GM19324 (cell line): ENCODE results near the gene ADPGK.
A peak's percentile ranks its signal among the peaks of the same experiment; 100 is the strongest.
"Not testable (repeated sequence)": the region's sequence is repeated elsewhere in the genome, so short reads cannot be mapped to it uniquely, and the experiment has no call there.

ENCODE experiments used
- ATAC-seq: cut with Tn5 transposase; IDR thresholded peaks from one replicate; pipeline ENCODE4 v1.9.1; 2021; ENCODE audit warnings: mild to moderate bottlenecking, moderate library complexity; ENCODE audit not compliant: unreplicated experiment, low FRiP score

The ADPGK gene

GRCh38 chr15:72783640-72784455, at the start of gene ADPGK:
Gene ADPGK (minus strand): TSS chr15:72783758. CDS start chr15:72783691, 67 bp downstream.
- peak; percentile 94 for ATAC-seq

DNA sequence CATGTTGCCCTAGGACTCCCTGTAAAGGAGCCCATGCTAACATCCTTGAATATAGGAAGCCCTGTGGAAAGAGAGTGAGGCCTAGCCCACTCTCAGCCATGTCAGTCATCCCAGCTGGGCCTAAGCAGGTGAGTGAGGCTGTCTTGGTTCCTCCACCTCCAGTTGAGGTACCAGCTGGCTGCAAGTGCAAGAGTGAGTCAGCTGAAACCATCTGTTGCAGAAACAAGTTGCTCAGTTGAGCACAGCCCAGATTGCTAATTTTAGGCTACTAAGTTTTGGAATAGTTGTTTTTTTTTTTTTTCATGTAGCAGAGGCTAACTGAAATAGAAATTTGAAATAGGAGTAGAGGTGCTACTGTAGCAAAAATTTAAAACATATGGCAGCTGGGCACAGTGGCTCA, 43.7 kb upstream of the ADPGK start:
- no peak for ATAC-seq

- no peak for ATAC-seq
Measured at GRCh38 chr15:72826611-72827010, 43.1 kb upstream of the ADPGK start.

DNA sequence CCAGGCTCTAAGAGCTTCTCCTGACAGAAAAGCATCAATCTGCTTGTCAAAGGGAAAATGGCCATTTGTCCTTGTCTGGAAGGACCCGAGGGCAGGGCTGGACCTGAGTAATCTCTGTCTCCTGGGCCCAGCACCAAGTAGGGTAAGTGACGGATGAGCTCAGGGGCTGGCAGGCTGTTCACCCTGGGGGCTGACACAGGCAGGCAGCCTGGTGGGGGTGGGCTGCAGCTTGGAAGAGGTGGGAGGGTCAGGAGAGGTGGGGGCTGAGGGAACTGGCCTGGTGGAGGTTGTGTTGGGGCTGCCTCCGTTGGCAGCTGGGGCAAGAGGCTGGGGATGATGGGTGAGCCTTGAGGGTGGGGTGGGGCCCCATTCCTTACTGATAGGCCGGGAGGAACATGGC, 42.3 kb upstream of the ADPGK start:
- no peak for ATAC-seq

GRCh38 chr15:72824781-72825180, 41.2 kb upstream of the ADPGK start:
- ATAC-seq: no peak

DNA sequence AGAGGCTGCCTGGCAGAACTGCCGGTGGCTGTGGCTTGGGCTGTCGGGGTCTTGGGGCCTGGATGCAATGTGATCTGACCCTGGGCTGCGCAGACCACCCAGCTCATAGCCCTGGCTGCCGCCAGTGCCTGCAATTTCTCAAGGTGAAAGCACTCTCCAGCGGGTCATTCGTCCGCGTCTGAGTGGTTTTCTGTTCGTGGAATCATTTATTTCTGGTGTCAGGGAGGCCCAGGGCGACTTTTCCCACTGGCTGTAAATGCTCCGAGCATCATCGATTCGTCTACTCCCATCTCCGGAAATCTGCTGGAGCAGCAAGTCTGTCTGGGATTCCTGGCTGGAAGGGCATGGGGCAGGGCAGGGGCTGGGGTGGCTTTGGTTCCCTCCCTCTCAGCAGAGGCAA, 40.6 kb upstream of the ADPGK start:
- no peak for ATAC-seq

DNA sequence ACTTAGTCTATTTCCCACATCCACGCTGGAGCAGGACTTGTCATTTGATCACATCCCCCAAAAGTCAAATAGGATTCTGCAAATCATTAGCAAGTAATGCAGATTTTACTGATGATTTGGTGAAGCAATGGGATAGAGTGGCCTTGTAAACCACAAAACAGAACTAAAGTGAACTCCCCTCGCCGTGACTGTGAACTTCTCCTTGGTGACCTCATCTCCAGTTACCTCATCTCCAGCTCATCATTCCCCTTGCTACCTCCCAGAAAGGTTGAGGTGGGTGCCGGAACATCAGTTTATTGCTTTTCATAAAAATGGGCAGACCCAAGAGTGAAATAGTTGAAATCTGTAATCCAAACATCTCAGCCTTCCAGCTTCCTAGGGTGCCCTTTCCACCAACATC, 36.7 kb upstream of the ADPGK start:
- no peak for ATAC-seq

DNA sequence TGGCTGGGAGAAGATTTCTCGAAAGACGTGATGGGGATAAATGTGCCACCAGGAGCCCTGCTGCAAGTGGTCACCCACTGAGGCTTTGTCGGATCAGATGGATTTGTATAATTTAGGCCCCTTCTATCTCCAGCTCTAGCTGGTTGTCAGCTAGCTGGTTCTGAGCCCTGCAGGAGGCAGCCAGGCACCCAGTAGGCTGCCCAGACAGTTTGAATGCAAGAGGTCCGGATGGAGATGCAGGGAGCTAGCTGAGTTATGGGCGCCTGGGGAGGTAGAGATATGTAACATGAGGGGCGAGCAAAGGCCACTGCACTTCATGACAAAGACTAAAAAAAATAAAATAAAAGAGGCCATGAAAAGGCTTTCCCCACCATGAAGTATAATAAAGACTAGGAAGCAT, 35.1 kb upstream of the ADPGK start:
- ATAC-seq: no peak

DNA sequence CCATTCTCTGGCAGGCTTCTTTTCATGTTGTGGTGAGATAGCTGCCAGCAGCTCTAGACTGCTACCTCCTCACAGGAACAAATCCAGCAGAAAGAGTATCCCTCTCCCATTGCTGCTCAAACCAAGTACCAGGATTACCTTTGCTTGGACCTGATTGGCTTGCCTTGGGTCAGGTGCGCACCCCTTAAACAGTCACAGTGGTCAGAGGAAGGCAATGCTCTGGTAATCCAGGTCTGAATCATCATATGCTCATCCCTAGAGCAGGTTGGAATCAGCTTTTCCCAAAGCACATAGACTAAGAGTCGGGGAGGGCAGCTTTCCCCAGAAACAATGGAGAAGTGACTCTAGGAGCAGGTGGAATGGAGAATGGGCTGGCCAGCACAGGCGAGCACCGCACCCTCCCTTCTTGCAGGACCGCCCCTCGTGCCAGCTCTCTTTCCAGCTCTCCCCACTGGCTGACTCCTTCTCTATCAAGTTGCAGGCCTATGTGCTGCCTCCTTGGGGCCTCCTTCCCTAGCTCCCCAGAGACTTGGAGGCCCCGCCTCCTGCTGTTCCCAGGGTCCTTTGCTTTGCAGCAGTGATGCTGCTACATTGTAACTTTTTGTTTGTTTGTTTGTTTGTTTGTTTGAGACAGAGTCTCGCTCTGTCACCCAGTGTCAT, 29.9 kb upstream of the ADPGK start:
- ATAC-seq: no peak

- ATAC-seq: no peak
Measured at GRCh38 chr15:72809329-72809728, 25.8 kb upstream of the ADPGK start.

DNA sequence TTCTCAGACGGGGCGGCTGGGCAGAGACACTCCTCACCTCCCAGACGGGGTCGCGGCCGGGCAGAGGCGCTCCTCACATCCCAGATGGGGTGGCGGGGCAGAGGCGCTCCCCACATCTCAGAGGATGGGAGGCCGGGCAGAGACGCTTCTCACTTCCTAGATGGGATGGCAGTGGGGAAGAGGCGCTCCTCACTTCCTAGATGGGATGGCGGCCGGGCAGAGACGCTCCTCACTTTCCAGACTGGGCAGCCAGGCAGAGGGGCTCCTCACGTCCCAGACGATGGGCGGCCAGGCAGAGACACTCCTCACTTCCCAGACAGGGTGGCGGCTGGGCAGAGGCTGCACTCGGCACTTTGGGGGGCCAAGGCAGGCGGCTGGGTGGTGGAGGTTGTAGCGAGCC, 23.8 kb upstream of the ADPGK start:
- not testable (repeated sequence) for ATAC-seq

DNA sequence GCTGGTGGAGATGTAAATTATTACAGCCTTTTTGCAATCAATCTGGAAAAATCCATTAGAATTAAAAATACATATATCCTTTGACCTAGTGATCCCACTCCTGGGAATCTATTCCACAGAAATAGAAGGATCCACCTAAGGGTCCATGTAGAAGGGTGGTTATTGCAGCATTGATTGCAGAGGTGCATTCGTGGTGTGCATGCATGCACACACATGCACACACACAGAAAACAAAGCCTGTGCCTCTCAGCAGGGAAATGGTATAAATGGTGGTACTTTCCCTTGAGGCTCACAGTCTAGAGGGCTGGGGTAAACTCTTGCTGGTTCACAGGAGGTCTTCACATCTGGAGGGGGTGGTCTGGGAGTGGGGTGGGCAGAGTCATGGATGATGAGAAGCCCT, 19.4 kb upstream of the ADPGK start:
- no peak for ATAC-seq

DNA sequence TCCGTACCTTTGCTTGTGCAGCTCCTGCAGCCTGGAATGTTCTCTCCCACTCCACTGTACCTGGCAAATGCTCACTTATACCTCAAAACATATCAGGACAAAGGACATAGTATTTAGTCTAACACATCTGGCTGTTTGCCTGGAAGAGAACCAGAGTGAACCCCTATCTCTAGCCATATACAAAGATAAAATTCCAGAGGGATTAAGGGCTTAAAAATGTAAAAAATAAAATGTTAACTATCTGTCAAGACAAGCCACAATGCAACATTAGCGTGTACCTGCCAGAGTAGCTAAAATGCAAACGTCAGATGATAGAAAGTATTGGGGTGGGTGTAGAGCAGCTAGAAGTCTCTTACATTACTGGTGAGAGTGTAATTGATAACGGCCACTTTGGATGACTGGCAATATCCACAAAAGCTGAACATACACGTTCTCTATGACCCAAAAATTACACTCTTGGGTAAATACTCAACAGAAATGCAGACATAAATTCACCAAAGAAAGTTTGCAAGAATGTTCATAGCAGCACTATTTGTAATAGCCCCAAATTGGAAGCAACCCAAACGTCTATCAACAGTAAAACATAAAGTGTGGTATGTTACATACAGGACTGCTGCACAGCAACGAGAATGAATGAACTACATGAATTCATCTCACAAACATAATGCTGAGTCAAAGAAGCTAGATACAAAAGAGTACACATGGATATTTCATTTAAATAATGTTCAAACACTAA, 18.2 kb upstream of the ADPGK start:
- no peak for ATAC-seq

DNA sequence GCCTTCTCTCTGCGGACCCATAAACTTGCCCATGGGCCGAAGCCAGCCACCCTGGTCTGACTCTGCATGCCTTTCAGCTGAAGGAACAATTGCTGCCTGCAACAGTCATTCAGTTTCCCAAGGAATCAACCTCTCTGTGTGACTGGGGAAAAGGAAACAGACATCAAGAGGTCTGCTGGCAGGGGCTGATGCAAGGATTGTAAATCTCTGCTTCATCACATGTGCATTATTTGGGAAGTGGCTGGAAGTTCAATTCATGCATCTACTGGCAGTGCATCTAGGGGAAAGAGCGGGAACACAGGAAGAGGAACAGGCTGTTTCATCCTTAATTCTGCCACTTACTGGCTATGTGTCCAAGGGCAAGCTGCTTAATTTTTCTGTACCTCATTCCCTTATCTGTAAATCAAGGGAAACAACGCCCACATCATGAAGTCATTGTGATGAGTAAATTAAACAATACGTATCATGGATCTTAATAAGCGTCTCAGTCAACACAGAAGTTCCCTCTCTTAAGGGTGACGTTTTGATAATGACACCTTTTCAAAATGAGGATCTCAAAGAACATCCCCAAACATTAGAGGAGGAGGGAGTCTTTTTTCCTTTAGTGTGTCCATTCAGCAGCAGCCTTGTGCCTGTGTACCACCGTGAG, 17.4 kb upstream of the ADPGK start:
- ATAC-seq: no peak

DNA sequence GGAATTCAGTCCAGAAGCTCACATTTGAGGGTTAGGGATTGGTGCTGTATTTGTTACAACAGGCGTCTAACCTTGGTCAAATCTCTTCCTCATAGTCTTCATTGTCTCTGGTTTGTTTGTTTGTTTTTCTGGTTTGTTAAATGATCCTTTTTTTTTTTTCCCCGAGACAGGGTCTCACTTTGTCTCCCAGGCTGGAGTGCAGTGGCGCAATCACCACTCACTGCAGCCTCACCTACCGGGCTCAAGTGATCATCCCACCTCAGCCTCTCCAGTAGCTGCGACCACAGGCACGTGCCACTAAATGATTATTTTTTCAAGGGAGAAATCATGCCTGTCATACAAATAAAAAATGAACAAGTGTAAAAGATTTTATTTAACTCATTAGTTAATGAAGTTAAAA, 14.3 kb upstream of the ADPGK start:
- ATAC-seq: no peak

GRCh38 chr15:72797338-72797689, 13.8 kb upstream of the ADPGK start:
- no peak for ATAC-seq

DNA sequence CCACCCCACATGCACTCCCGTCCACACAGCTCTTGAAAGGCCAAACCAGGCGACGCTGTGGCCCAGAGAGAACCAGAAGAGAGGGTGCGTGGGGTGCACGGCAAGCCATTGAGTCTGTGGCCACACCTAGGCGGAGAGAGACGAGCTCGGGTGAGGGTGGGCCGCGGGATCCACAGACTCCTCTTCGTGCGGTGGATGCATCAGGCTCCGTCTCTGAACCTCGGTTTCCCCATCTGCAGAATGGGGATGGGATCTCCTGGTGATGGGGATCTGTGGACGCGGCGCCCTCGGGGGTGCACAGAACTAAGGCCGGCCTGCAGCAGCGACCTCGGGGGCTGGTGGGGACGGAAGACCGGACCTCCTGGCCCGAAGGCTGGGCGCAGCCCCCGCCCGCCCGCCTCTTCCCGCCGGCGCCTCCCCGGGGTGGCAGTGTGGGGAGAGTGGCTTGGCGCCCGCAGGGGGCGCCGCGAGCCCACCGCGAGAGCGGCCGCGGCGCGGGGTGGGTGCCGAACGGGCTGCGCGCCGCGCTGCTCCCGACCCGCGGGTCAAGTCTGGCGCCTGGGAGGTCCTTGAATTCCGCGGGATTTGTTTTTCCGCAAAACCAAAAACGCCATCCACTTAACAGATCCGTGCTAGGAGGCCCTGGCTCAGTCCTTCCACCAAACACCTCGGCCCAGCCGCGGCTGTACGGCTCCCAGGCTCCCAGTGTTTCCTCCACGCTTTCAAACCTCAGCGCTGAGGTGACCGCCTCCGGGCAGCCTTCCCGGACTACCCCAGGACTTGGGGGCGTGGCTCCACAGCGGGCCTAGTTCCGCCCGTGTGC, 13.2 kb upstream of the ADPGK start:
- ATAC-seq: no peak

GRCh38 chr15:72796210-72796514, 12.6 kb upstream of the ADPGK start:
- no peak for ATAC-seq

GRCh38 chr15:72793766-72794660, 10.5 kb upstream of the ADPGK start:
- ATAC-seq: no peak
